CD4-positive, alpha-beta T cell (primary cell): ENCODE data around the gene SENP7. TPM values are rescaled to one million over a fixed set of nuclear protein-coding genes. Genes with fewer than 3 reads are reported as not detected.

Source experiments
- ATAC-seq: fragments of 200-7000 bp; cut with Tn5 transposase; one replicate; pipeline ENCODE4 v1.10.0; 2022; ENCODE audit warnings: mild to moderate bottlenecking; ENCODE audit not compliant: poor library complexity
- CTCF ChIA-PET: fragments of 350-600 bp; sonication (Branson Sonifier 250); formaldehyde crosslinking; loops from one replicate; lab custom pipeline; 2021; ENCODE audit warnings: antibody characterized with exemption, inconsistent platforms; lab: Charles Lee
- POLR2A ChIA-PET: fragments of 350-600 bp; sonication (Branson Sonifier 250); formaldehyde crosslinking; loops from one replicate; lab custom pipeline; 2021; ENCODE audit warnings: antibody characterized with exemption, inconsistent platforms; lab: Charles Lee
- DNase-seq, 14 experiments: peaks; one replicate each; pipeline ENCODE4 v3.0.0-alpha.2; 2013 to 2020; ENCODE audit warnings: mixed read lengths in 2 of 14
- H3K27ac ChIP-seq, 2 donors: one replicate each; pipeline versions ENCODE4 v1.5.1 to v1.7.0; 2013; ENCODE audit warnings: low read length in 2 of 2, low read depth in 1 of 2, mild to moderate bottlenecking in 1 of 2
- H3K27me3 ChIP-seq, 2 experiments: 1 replicate in 1 of 2; 2 replicates in 1 of 2; pipeline versions ENCODE4 v1.6.1 to v1.7.0; 2013; ENCODE audit warnings: low read length in 2 of 2, control low read depth in 1 of 2, mild to moderate bottlenecking in 1 of 2, moderate library complexity in 1 of 2; ENCODE audit not compliant: insufficient read depth in 2 of 2, control insufficient read depth in 1 of 2
- H3K36me3 ChIP-seq: one replicate; pipeline ENCODE4 v1.6.1; 2013; ENCODE audit warnings: low read length, control low read depth; ENCODE audit not compliant: insufficient read depth
- H3K4me1 ChIP-seq: one replicate; pipeline ENCODE4 v1.6.1; 2013; ENCODE audit warnings: low read length, control low read depth; ENCODE audit not compliant: insufficient read depth
- H3K4me3 ChIP-seq: one replicate; pipeline ENCODE4 v1.5.1; 2013; ENCODE audit warnings: mild to moderate bottlenecking, low read length, moderate library complexity
- H3K9me3 ChIP-seq, 2 experiments: 1 replicate in 1 of 2; 2 replicates in 1 of 2; pipeline versions ENCODE4 v1.6.1 to v1.7.0; 2013; ENCODE audit warnings: low read length in 2 of 2, mild to moderate bottlenecking in 2 of 2, control low read depth in 1 of 2, moderate library complexity in 1 of 2; ENCODE audit not compliant: control insufficient read depth in 1 of 2, insufficient read depth in 1 of 2
- H3K27ac Mint-ChIP-seq: one replicate; pipeline ENCODE4 v1.8.0; 2020; ENCODE audit warnings: mixed read lengths
- H3K27me3 Mint-ChIP-seq: one replicate; pipeline ENCODE4 v1.8.0; 2021; ENCODE audit warnings: mixed read lengths
- H3K36me3 Mint-ChIP-seq: one replicate; pipeline ENCODE4 v1.8.0; 2021; ENCODE audit warnings: low read depth, mixed read lengths
- H3K4me1 Mint-ChIP-seq: one replicate; pipeline ENCODE4 v1.8.0; 2021; ENCODE audit warnings: low read depth, mixed read lengths
- H3K4me3 Mint-ChIP-seq: one replicate; pipeline ENCODE4 v1.8.0; 2020; ENCODE audit warnings: mild to moderate bottlenecking, mixed read lengths
- H3K9me3 Mint-ChIP-seq: one replicate; pipeline ENCODE4 v1.8.0; 2020; ENCODE audit warnings: mixed read lengths
- intact Hi-C, 2 experiments: fragments of 100-400 bp; cut with DNase I in 1 of 2; cut with micrococcal nuclease in 1 of 2; formaldehyde crosslinking; loops; one replicate each; pipeline versions ENCODE4 v1.15.1 to v1.9.0; 2023 to 2025; cut with DNase I, micrococcal nuclease
- total RNA-seq, 174 experiments: library from RNA in 2 of 174; stranded (reverse) in 2 of 174; gene quantifications; one replicate each; pipeline ENCODE4 v1.2.3 and lab custom pipeline; 2021 to 2026
- TF ChIP-seq, protein P1 (sequence below): fragments of 200-600 bp; IDR thresholded peaks from one replicate; pipeline ENCODE4 v1.8.0; 2022; ENCODE audit warnings: antibody characterized with exemption, mild to moderate bottlenecking

SENP7 gene
- total RNA-seq, 2 experiments from 2014 or later, result 37.5 to 39.3 TPM

DNA sequence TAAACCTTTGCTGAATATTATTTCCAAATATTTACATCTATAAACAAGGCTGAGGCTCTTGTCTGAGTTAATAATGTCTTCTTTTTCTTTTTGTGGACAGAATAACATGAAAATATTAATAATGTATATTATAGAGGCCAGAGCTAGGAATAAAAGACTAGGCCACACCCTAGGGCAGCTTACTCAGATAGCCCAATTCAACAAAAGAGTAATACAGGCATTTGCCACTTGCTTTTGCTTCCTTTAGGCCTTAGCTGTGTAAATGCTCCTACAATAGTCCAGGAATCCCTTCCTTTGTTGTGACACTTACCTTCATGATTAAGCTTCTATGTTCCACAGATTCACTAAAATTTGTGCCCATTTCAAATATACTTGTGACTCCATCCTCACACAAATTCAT is 209.2 kb downstream of the SENP7 start:
- Mint-ChIP-seq H3K4me1 (no peaks in the 10 kb centered on the region), H3K36me3 (peaks cover 49% of the 10 kb centered on the region), H3K27me3 (no peaks in the 10 kb centered on the region), H3K9me3 (peaks cover 12% of the 10 kb centered on the region), H3K4me3 (no peak overlapping the region), H3K27ac (no peak overlapping the region)
- Histone ChIP-seq H3K27me3 (no peaks in the 10 kb centered on the region), H3K4me1 (no peaks in the 10 kb centered on the region), H3K9me3 (peaks cover 15 to 16% of the 10 kb centered on the region in 2 experiments), H3K27ac (no peak overlapping the region), H3K36me3 (no peaks in the 10 kb centered on the region), H3K4me3 (no peak overlapping the region)
- intact Hi-C loops, result no loop called here
- ATAC-seq, result no peak
- TF ChIP-seq, protein P1, sequence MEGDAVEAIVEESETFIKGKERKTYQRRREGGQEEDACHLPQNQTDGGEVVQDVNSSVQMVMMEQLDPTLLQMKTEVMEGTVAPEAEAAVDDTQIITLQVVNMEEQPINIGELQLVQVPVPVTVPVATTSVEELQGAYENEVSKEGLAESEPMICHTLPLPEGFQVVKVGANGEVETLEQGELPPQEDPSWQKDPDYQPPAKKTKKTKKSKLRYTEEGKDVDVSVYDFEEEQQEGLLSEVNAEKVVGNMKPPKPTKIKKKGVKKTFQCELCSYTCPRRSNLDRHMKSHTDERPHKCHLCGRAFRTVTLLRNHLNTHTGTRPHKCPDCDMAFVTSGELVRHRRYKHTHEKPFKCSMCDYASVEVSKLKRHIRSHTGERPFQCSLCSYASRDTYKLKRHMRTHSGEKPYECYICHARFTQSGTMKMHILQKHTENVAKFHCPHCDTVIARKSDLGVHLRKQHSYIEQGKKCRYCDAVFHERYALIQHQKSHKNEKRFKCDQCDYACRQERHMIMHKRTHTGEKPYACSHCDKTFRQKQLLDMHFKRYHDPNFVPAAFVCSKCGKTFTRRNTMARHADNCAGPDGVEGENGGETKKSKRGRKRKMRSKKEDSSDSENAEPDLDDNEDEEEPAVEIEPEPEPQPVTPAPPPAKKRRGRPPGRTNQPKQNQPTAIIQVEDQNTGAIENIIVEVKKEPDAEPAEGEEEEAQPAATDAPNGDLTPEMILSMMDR, result no peak
- POLR2A ChIA-PET, result no interaction called here
- no peak for DNase-seq
- CTCF ChIA-PET, result no interaction called here

DNA sequence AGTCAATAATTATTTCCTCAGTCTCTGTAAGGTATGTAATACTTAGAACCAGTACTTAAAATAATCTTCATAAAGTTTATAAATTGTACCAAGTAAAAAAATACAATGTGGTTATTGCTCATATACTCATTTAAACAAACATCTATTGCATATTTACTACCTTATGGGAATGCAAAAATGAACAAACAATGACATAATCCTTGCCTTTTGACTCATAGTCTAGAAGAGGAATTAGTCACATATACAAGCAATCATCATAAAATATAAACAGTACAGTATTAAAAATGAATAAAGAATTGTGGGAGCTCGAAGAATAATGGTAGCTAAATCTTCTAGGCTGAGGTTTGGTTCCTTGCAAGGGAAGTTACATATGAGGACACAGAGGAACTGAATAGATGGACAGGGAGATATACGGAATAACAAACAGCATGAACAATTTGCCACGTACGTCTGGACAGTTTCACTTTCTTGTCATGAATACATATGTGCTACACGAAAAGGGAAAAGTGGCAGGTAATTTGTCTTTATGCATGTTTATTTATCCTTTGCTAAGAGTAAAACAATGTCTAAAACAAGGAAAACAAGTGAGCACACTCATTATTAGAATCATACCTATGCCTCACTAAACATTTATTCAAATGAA is 209.8 kb downstream of the SENP7 start:
- H3K4me3 ChIP-seq, result no peak overlapping the region

DNA sequence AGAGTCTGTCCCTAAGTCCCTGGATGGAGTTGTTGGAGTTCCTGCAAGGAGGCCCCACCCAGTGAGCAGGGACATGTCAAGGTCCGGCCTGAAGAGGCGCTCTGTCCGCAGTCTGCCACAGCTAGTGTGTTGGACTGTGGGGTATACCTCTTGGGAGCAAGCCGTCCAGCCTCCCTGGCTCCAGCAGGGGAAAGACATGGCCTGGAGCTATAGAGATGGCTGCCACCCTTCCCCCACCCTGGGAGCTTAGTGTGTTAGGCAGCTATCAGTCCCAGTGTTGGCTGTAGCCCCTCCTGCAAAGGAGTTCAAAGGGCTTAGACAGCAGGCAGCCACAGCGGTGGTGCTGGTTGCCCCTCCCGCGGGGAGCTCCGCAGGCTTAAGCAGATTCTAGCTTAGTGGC is 212.9 kb downstream of the SENP7 start:
- Histone ChIP-seq H3K36me3 (no peaks in the 10 kb centered on the region), H3K27me3 (no peaks in the 10 kb centered on the region), H3K27ac (no peak overlapping the region), H3K4me1 (no peaks in the 10 kb centered on the region), H3K9me3 (peaks cover 0 to 14% of the 10 kb centered on the region in 2 experiments), H3K4me3 (no peak overlapping the region)
- ChIA-PET CTCF (no interaction called here), POLR2A (no interaction called here)
- Mint-ChIP-seq H3K36me3 (peaks cover 28% of the 10 kb centered on the region), H3K4me1 (no peaks in the 10 kb centered on the region), H3K27ac (no peak overlapping the region), H3K27me3 (no peaks in the 10 kb centered on the region), H3K9me3 (peaks cover 21% of the 10 kb centered on the region), H3K4me3 (no peak overlapping the region)
- intact Hi-C loops, result no loop called here
- ATAC-seq (no peak), DNase-seq (peak in 1 of 14 experiments; percentile 2)
- TF ChIP-seq, protein P1, result no peak

More for the DNA sequence above, 209.8 kb downstream of the SENP7 start:
- DNase-seq, result no peak
- intact Hi-C loops, result no loop called here
- Mint-ChIP-seq H3K9me3 (peaks cover 12% of the 10 kb centered on the region), H3K36me3 (peaks cover 45% of the 10 kb centered on the region), H3K4me3 (no peak overlapping the region), H3K27me3 (no peaks in the 10 kb centered on the region), H3K27ac (no peak overlapping the region), H3K4me1 (no peaks in the 10 kb centered on the region)
- H3K4me1 ChIP-seq, result no peaks in the 10 kb centered on the region
- no peak for ATAC-seq
- no peaks in the 10 kb centered on the region for H3K27me3 ChIP-seq
- no peak overlapping the region for H3K27ac ChIP-seq
- TF ChIP-seq, protein P1, result no peak
- ChIA-PET POLR2A (no interaction called here), CTCF (interaction anchor here (1.2 kb wide), 1 partner anchor 9 kb away, joined by 3 read pairs; no protein-coding TSS in a partner anchor)
- peaks cover 9 to 13% of the 10 kb centered on the region in 2 experiments for H3K9me3 ChIP-seq
- no peaks in the 10 kb centered on the region for H3K36me3 ChIP-seq
